PC-3 (cell line): ENCODE results near the gene ARHGAP42. TPM values are rescaled to one million over a fixed set of nuclear protein-coding genes. Genes with fewer than 3 reads are reported as not detected.
A peak's percentile ranks its signal among the peaks of the same experiment; 100 is the strongest.

Experiments
- ATAC-seq: fragments of 200-7000 bp; cut with Tn5 transposase; 2 replicates; pipeline ENCODE4 v1.9.1; 2020; ENCODE audit warnings: mild to moderate bottlenecking, moderate library complexity
- BruUV-seq: library from RNA; stranded (reverse); fragments of 400-500 nt; replicated peaks from 2 replicates; lab custom pipeline; 2021; lab: Mats Ljungman, UMichigan
- CTCF ChIA-PET: fragments of 300-600 bp; sonication (Branson Sonifier 250); formaldehyde crosslinking; loops from one replicate; lab custom pipeline; 2022; ENCODE audit warnings: antibody characterized with exemption; lab: Charles Lee
- POLR2A ChIA-PET: fragments of 300-600 bp; sonication (Branson Sonifier 250); formaldehyde crosslinking; loops from one replicate; lab custom pipeline; 2022; ENCODE audit warnings: antibody characterized with exemption; ENCODE audit not compliant: unreplicated experiment; lab: Charles Lee
- DNase-seq: peaks from one replicate; pipeline ENCODE4 v3.0.0-alpha.2; 2015
- H2AFZ ChIP-seq: fragments of 300-600 bp; sonication (generic); 2 replicates; pipeline ENCODE4 v1.6.0; 2016; ENCODE audit warnings: antibody characterized with exemption, low read length
- H3F3A ChIP-seq: fragments of 300-600 bp; sonication (generic); one replicate; pipeline ENCODE4 v1.6.0; 2017; ENCODE audit warnings: antibody characterized with exemption, low read length, control low read depth, mild to moderate bottlenecking; ENCODE audit not compliant: unreplicated experiment
- H3K27ac ChIP-seq: fragments of 300-600 bp; sonication (generic); 2 replicates; pipeline ENCODE4 v1.5.1; 2016; ENCODE audit warnings: mild to moderate bottlenecking, low read length
- H3K27me3 ChIP-seq: fragments of 300-600 bp; sonication (generic); 2 replicates; pipeline ENCODE4 v1.6.1; 2016; ENCODE audit warnings: low read length, mixed read lengths
- H3K36me3 ChIP-seq: fragments of 300-600 bp; sonication (generic); 2 replicates; pipeline ENCODE4 v1.6.1; 2016; ENCODE audit warnings: low read depth, mixed run types, low read length, mixed read lengths
- H3K4me1 ChIP-seq: fragments of 300-600 bp; sonication (generic); 2 replicates; pipeline ENCODE4 v1.5.1; 2016; ENCODE audit warnings: low read length; ENCODE audit not compliant: insufficient read depth
- H3K4me2 ChIP-seq: fragments of 300-600 bp; sonication (generic); 2 replicates; pipeline ENCODE4 v1.6.0; 2016; ENCODE audit warnings: low read length
- H3K4me3 ChIP-seq: fragments of 300-600 bp; sonication (generic); 2 replicates; pipeline ENCODE4 v1.5.1; 2016; ENCODE audit warnings: mild to moderate bottlenecking, low read length, mixed read lengths
- H3K79me2 ChIP-seq: fragments of 300-600 bp; sonication (generic); 2 replicates; pipeline ENCODE4 v1.6.1; 2017; ENCODE audit warnings: low read length, mixed read lengths
- H3K9ac ChIP-seq: fragments of 300-600 bp; sonication (generic); 2 replicates; pipeline ENCODE4 v1.6.0; 2016; ENCODE audit warnings: mild to moderate bottlenecking, low read length
- H3K9me2 ChIP-seq: fragments of 300-600 bp; sonication (generic); replicated peaks from 2 replicates; pipeline ENCODE4 v1.6.1; 2016; ENCODE audit warnings: mixed run types, low read length, mixed read lengths
- H3K9me3 ChIP-seq: fragments of 300-600 bp; sonication (generic); 2 replicates; pipeline ENCODE4 v1.6.1; 2016; ENCODE audit warnings: low read length, mixed read lengths
- H4K20me1 ChIP-seq: fragments of 300-600 bp; sonication (generic); 2 replicates; pipeline ENCODE4 v1.6.1; 2016; ENCODE audit warnings: low read length, mixed read lengths
- CTCF ChIP-seq: fragments of 300-600 bp; sonication (generic); conservative IDR thresholded peaks from 2 replicates; pipeline ENCODE4 v1.5.1; 2017; ENCODE audit warnings: antibody characterized with exemption, low read depth, mild to moderate bottlenecking, low read length
- EZH2 ChIP-seq: fragments of 300-600 bp; sonication (generic); IDR thresholded peaks from one replicate; pipeline ENCODE4 v1.6.1; 2017; ENCODE audit warnings: antibody characterized with exemption, mild to moderate bottlenecking, low read length; ENCODE audit not compliant: unreplicated experiment
- EZH2phosphoT487 ChIP-seq: fragments of 300-600 bp; sonication (generic); IDR thresholded peaks from 2 replicates; pipeline ENCODE4 v1.6.1; 2018; ENCODE audit warnings: mild to moderate bottlenecking, antibody characterized with exemption, low read length, borderline replicate concordance
- intact Hi-C: fragments of 100-400 bp; cut with micrococcal nuclease; formaldehyde crosslinking; loops from 2 replicates; pipeline ENCODE4 v1.9.0; 2023
- total RNA-seq: library from RNA; depleted of rRNA; stranded (reverse); fragments of >200 nt; gene quantifications from 2 replicates; pipeline ENCODE4 v1.2.3, GENCODE V29; 2014

Gene ARHGAP42
- total RNA-seq, 1 experiment from 2014 or later, result 12.1 TPM

GRCh38 chr11:100964435-100964834 lies 277.3 kb downstream of the ARHGAP42 start:
- POLR2A ChIA-PET, result no interaction called here
- intact Hi-C loops, result no loop called here
- BruUV-seq, result no TSS peak

GRCh38 chr11:100965346-100965745 lies 278.3 kb downstream of the ARHGAP42 start:
- no peaks in the 10 kb centered on the region for H3K79me2 ChIP-seq
- no peaks in the 10 kb centered on the region for H4K20me1 ChIP-seq
- no peaks in the 10 kb centered on the region for H3F3A ChIP-seq
- no peak overlapping the region for H3K4me3 ChIP-seq
- peaks cover 10% of the 10 kb centered on the region; the same call in 1 of the 2 replicates for H3K36me3 ChIP-seq
- CTCF ChIA-PET, result no interaction called here
- H3K27me3 ChIP-seq, result no peaks in the 10 kb centered on the region
- no peak for ATAC-seq
- 0 out of 2 replicates have a peak, but pooled peaks cover 9% of the 10 kb centered on the region for H3K4me1 ChIP-seq
- DNase-seq, result no peak
- intact Hi-C loops, result no loop called here
- no peaks in the 10 kb centered on the region for H3K9me2 ChIP-seq
- H3K27ac ChIP-seq, result no peak overlapping the region
- no TSS peak for BruUV-seq
- H2AFZ ChIP-seq, result no peak overlapping the region
- POLR2A ChIA-PET, result no interaction called here
- H3K4me2 ChIP-seq, result no peak overlapping the region
- H3K9me3 ChIP-seq, result no peaks in the 10 kb centered on the region
- TF ChIP-seq CTCF, result no peak
- no peak for TF ChIP-seq EZH2phosphoT487
- no peak for TF ChIP-seq EZH2
- H3K9ac ChIP-seq, result no peak overlapping the region

More at GRCh38 chr11:100964435-100964834, 277.3 kb downstream of the ARHGAP42 start:
- no peak overlapping the region for H2AFZ ChIP-seq
- H3K9me3 ChIP-seq, result no peaks in the 10 kb centered on the region
- TF ChIP-seq EZH2, result no peak
- H3K27me3 ChIP-seq, result no peaks in the 10 kb centered on the region
- H3K27ac ChIP-seq, result no peak overlapping the region
- H3K9ac ChIP-seq, result no peak overlapping the region
- no peaks in the 10 kb centered on the region for H4K20me1 ChIP-seq
- peak; percentile 50 for ATAC-seq
- H3K4me3 ChIP-seq, result no peak overlapping the region
- no peak overlapping the region for H3K4me2 ChIP-seq
- DNase-seq, result no peak
- H3K79me2 ChIP-seq, result no peaks in the 10 kb centered on the region
- CTCF ChIA-PET, result no interaction called here
- peaks cover 10% of the 10 kb centered on the region; the same call in 1 of the 2 replicates for H3K36me3 ChIP-seq
- no peaks in the 10 kb centered on the region for H3F3A ChIP-seq
- H3K9me2 ChIP-seq, result no peaks in the 10 kb centered on the region
- 0 out of 2 replicates have a peak, but pooled peaks cover 6% of the 10 kb centered on the region for H3K4me1 ChIP-seq

GRCh38 chr11:100966366-100966765 lies 279.3 kb downstream of the ARHGAP42 start:
- POLR2A ChIA-PET, result no interaction called here
- Histone ChIP-seq H3K4me3 (no peak overlapping the region), H4K20me1 (no peaks in the 10 kb centered on the region), H3F3A (no peaks in the 10 kb centered on the region), H2AFZ (no peak overlapping the region), H3K9me2 (no peaks in the 10 kb centered on the region), H3K27me3 (no peaks in the 10 kb centered on the region), H3K79me2 (no peaks in the 10 kb centered on the region), H3K4me2 (no peak overlapping the region), H3K27ac (no peak overlapping the region), H3K36me3 (peaks cover 10% of the 10 kb centered on the region; the same call in 1 of the 2 replicates), H3K4me1 (0 out of 2 replicates have a peak, but pooled peaks cover 9% of the 10 kb centered on the region), H3K9me3 (no peaks in the 10 kb centered on the region), H3K9ac (no peak overlapping the region)
- BruUV-seq, result no TSS peak
- no peak for ATAC-seq
- no peak for TF ChIP-seq EZH2
- TF ChIP-seq EZH2phosphoT487, result no peak
- CTCF ChIA-PET, result no interaction called here
- no peak for DNase-seq
- intact Hi-C loops, result no loop called here
